GM21390 (cell line): ENCODE data around the gene HCST.
A peak's percentile ranks its signal among the peaks of the same experiment; 100 is the strongest.
"Not testable (repeated sequence)": the region's sequence is repeated elsewhere in the genome, so short reads cannot be mapped to it uniquely, and the experiment has no call there.

Experiments used
- ATAC-seq: cut with Tn5 transposase; IDR thresholded peaks from one replicate; pipeline ENCODE4 v1.9.1; 2021; ENCODE audit not compliant: unreplicated experiment

Gene HCST

GRCh38 chr19:35903550-35904179, 1.3 kb downstream of the HCST start:
- peak; percentile 37 for ATAC-seq

DNA sequence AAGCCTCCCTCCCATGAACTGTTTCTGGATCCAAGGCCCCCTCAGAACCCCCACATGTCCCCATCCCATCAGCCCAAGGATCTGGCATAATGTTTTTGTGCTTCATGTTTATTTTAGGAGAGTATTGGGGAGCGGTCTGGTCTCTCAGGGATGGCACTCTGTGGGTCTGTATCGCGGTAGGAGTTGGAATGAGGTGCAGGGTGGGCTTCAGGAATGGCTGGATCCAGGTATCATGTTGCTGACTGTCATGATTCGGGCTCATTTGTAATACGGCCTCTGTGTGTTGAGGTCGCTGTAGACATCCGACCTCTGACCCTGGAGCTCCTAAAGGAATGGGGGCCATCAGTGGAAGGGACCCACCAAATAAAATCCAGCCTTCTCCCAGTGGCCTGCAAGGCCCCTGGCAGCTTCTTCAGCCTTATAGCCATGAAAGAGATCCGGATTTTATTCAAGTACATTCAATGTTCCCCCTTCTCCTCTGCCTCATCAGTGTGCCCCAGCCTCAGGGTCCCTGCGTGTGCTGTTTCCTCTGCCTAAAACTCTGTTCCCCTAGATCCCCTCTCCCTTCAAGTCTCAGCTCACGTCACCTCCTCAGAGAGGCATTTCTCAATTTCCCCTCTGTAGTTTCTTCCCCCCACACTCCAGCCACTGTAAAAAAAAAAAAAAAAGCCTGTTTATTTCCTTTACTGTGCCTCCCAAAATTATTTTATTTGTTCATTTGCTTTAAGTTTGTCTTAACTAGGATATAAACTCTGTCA, 2.2 kb downstream of the HCST start:
- ATAC-seq: no peak

DNA sequence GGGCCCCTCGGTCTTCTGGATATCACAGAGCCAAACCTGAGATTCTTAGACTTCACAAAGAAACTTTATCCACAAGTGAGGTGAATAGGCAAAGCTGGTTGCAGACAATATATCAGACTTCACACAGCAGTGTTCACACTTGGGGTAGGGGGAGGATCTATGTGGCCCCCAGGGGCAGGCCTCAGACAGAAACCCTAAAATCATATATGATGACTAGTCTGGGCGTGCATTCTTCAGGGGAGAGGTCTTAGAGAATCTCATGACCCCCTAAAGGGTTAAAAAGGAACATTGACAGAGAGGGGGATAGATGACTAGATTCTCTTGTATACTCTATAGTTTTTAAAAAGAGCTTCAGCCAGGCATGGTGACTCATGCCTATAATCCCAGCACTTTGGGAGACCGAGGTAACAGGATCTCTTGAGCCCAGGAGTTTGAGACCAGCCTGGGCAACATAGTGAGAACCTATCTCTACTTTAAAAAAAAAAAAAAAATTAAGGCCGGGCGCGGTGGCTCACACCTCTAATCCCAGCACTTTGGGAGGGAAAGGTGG, 2.9 kb downstream of the HCST start:
- no peak for ATAC-seq

- no peak for ATAC-seq
These were observed 5.0 kb downstream of the HCST start for GRCh38 chr19:35907377-35907745.

DNA sequence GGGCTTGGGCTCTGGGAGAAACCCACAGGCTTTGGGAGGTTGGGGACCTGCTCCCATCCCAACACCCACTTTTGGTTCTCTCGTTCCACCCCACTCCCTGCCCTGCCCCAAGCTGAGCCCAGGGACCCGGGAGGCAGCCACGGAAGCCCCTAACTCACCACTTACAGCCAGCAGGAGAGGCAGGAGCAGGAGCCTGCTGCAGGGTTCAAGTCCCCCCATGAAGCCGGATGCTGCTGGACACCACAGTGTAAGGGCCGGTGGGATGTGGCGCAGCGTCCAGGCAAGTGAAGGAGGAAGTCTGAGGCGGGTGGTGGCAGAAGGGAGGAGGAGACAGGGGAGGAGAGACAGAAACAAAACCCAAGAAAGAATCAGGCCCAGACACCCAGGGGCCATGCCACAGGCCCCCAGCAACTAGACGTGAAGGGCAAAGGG, 5.7 kb downstream of the HCST start, which contains the start of gene TYROBP:
TSS of gene TYROBP (minus strand) at position 286 of the 432 bp plus-strand sequence. CDS start at position 219, 67 bp downstream.
- ATAC-seq: no peak

DNA sequence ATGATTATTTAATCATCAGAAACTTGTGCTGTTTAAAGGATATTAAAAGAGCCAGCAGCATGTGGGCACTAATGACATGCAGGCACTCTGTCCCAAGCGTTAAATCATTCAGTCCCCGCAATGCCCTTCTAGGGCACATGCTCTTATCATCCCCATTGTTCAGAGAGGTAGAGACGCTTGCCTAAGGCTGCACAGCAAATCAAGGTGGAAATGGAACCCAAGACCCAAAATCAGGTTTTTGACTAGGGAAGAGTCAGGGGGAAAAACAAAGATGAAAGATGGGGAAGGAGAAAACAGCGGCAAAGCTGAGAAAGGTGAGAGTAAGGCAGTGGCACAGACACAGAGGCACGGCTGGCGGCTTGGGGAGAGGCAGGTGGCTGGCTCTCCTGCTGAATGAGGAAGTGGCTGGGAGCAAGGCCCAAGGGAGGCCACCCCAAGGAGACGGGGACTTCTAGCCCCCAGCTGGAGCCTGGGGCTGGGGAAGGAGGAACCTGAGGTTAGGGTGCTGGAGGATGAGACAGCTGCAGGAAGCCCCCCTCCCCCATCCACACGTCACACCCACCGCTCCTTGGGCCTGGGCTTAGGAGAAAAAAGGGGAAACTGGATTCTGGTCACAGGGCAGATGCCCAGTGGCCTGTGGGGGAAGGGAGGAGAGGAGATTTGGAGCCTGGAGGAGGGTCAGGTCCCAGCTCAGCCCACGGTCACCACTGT, 6.8 kb downstream of the HCST start:
- ATAC-seq: no peak

- no peak for ATAC-seq
These were observed 7.3 kb downstream of the HCST start for GRCh38 chr19:35909684-35910035.

DNA sequence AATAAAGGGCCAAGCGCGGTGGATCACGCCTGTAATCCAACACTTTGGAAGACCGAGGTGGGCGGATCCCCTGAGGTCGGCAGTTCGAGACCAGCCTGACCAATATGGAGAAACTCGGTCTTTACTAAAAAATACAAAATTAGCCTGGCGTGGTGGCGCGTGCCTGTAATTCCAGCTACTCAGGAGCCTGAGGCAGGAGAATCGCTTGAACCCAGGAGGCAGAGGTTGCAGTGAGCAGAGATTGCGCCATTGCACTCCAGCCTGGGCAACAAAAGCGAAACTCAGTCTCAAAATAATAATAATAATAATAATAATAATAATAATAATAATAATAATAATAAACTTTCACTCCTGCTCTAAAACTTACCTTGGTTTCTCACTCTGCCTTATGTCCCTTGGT, 8.0 kb downstream of the HCST start:
- not testable (repeated sequence) for ATAC-seq

GRCh38 chr19:35911173-35911572, 8.8 kb downstream of the HCST start:
- ATAC-seq: no peak

GRCh38 chr19:35911790-35912189, 9.5 kb downstream of the HCST start:
- ATAC-seq: no peak

- no peak for ATAC-seq
These were observed 11.3 kb downstream of the HCST start for GRCh38 chr19:35913589-35913988.

GRCh38 chr19:35915443-35915842, 13.1 kb downstream of the HCST start:
- no peak for ATAC-seq

DNA sequence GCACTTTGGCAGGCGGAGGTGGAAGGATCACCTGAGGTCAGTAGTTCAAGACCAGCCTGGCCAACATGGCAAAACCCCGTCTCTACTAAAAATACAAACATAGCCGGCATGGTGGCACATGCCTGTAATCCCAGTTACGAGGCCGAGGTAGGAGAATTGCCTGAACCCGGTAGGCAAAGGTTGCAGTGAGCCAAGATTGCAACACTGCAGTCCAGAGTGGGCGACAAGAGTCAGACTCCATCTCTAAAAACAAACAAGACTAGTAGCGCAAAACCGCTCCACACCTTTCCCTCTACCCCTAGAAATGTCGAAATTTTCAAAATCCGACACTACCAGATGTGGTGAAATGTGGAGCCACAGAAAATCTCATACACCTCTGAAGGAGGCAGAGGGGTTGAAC, 17.0 kb downstream of the HCST start:
- no peak for ATAC-seq

GRCh38 chr19:35921012-35921411, 18.7 kb downstream of the HCST start:
- ATAC-seq: no peak

DNA sequence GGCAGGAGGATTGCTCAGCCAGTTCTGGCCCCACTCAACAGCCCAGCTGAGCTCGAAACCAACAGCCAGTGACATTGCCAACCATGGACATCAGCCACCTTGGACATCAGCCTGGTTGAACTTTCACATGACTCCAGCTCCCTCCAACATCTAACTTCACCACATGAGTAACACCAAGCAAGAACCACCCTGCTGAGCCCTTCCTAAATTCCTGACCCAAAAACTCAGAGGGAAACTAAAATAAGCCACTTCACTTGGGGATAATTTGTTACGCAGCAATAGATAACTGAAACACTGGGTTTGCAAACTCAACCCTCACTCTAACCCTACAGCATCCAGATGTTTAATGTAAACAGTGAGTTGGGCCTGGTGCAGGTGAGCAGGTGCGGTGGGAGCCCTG, 23.2 kb downstream of the HCST start:
- no peak for ATAC-seq

DNA sequence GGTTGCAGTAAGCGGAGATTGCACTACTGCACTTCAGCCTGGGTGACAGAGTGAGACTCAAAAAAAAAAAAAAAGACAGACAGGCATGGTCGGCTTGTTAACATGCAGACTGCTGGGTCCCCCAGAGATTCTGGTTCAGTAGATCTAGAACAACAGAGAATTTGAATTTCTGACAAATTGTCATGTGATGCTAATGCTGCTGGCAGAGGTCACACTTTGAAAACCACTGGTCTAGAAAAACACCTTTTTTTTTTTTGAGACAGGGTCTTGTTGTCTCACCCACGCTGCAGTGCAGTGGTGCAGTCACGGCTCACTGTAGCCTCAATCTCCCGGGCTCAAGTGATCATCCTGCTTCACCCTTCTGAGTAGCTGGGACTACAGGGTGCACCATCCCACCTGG, 26.2 kb downstream of the HCST start:
- no peak for ATAC-seq

DNA sequence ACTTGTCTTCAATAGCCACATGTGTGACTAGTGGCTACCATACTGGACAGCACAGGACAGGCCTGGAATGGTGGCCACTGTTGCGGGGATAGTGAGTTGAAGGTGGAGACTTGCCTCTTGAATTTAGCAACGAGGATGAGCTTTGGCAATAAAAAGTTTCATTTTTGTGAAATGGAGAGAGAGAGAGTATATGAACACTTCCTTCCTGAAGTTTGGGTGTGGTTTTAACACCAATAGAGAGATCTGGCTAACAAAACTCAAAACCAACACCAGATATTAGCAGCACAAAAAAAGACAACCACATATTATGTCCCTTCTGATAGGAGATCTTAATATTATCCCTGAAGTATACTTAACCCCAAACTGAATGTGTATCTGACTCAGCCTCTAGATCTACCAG, 27.5 kb downstream of the HCST start:
- ATAC-seq: no peak

GRCh38 chr19:35931161-35931873, 29.0 kb downstream of the HCST start:
- peak; percentile 89 for ATAC-seq

DNA sequence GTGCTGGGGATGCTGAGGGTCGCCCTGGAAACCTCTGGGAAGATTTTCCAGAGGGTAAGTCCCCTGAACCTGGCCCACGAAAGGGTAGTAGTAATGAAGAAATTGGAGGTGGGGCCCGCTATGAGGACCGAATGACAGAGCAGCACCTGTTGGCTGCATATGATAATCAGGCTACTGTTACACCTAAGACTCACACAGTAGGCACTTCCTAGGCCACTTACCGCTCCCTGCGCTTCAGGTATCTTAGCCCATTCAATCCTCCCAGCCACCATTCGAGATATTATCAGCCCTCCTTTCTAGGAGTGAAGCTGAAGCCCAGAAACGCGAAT, 29.5 kb downstream of the HCST start:
- ATAC-seq: no peak

- ATAC-seq: no peak
These were observed 30.1 kb downstream of the HCST start for GRCh38 chr19:35932291-35932936.
